ENCODE measurements around the gene LAMA3. TPM values are rescaled to one million over a fixed set of nuclear protein-coding genes. Genes with fewer than 3 reads are reported as not detected.

Gene LAMA3
- total and polyA plus RNA-seq, 2 donors (not counting 3 experiments of a cell fraction or from before 2014, with no cell fraction given), result 2.6 to 12.3 TPM

DNA sequence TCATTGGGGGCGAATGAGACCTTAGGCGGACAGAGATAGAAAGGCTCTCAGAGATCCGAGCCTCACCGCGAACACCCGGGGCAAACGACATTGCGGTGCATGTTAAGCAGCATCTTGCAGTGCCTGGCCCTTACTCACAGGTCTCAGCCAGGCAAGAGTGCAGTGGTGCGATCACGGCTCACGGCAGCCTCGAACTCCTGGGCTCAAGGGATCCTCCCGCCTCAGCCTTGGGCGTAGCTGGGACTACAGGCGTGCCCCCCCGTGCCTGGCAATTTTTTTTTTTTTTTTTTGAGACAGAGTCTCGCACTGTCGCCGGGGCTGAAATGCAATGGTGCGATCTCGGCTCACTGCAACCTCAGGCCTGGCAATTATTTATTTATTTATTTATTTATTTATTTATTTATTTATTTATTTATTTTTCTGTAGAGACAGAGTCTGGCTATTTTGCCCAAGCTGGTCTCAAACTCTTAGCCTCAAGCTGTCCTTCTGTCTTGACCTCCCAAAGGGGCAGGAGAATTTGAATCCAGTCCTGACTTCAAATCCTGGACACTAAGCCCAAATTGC, 1.3 kb downstream of the LAMA3 start:
- H3K79me2 ChIP-seq (ENCODE audit: control insufficient read depth, insufficient read depth, low read length), result no peaks in the 10 kb centered on the region
- FAIRE-seq, result no peak
- intact Hi-C loops (cut with micrococcal nuclease), result no loop called here
- H2AFZ ChIP-seq (ENCODE audit: low read depth, low read length), result peak overlapping the region; percentile 87
- dilution Hi-C loops (cut with MboI; ENCODE audit: extremely low pct_ligation_motif_present, low sequenced_read_pairs), result no loop called here
- H3K4me1 ChIP-seq (ENCODE audit: control insufficient read depth, extremely low read depth, insufficient read depth, low read length), result peaks cover 23% of the 10 kb centered on the region
- H4K20me1 ChIP-seq (replicated peaks; ENCODE audit: control insufficient read depth, extremely low read depth, insufficient read depth, low read length), result no peaks in the 10 kb centered on the region
- POLR2A ChIA-PET, result no interaction called here
- TSS peak; percentile 20 for BruUV-seq (replicated peaks)
- CTCF ChIA-PET, result interaction anchor here (2.0 kb wide), 1 partner anchor 13 kb away, joined by 21 read pairs; no protein-coding TSS in a partner anchor
- H3K27ac ChIP-seq (ENCODE audit: insufficient read depth, low read depth, low read length), result no peak overlapping the region
- peak overlapping the region; percentile 69 for H3K4me2 ChIP-seq (ENCODE audit: insufficient read depth, low read length)
- no peaks in the 10 kb centered on the region for H3K36me3 ChIP-seq (ENCODE audit: control insufficient read depth in 2 of 2, extremely low read depth in 1 of 2, insufficient read depth in 2 of 2, low read length in 2 of 2)
- H3K9ac ChIP-seq (replicated peaks; ENCODE audit: extremely low read depth, insufficient read depth, low read length), result no peak overlapping the region
- no peaks in the 10 kb centered on the region for H3K27me3 ChIP-seq (ENCODE audit: control insufficient read depth in 2 of 2, insufficient read depth in 2 of 2, low read length in 2 of 2)
- TF ChIP-seq FOS (IDR thresholded peaks at IDR 0.05; ENCODE audit: borderline replicate concordance, insufficient read depth, low read length), result no peak
- no peak for TF ChIP-seq EZH2 (IDR thresholded peaks at IDR 0.05; ENCODE audit: borderline replicate concordance, low read depth, low read length, severe bottlenecking)
- TF ChIP-seq POLR2AphosphoS5 (IDR thresholded peaks at IDR 0.05; ENCODE audit: insufficient read depth, low read depth, low read length), result no peak
- no peak for TF ChIP-seq POLR2A (IDR thresholded peaks at IDR 0.05; ENCODE audit: low read depth, low read length)
- no peak for TF ChIP-seq JUN (IDR thresholded peaks at IDR 0.05; ENCODE audit: borderline replicate concordance, insufficient read depth, insufficient read length, low read depth)
- TF ChIP-seq MYC (IDR thresholded peaks at IDR 0.05; ENCODE audit: low read depth, low read length), result no peak
- TF ChIP-seq, protein P1, sequence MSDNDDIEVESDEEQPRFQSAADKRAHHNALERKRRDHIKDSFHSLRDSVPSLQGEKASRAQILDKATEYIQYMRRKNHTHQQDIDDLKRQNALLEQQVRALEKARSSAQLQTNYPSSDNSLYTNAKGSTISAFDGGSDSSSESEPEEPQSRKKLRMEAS (IDR thresholded peaks at IDR 0.05; ENCODE audit: insufficient read depth, insufficient read length), result no peak
- TF ChIP-seq, protein P2, sequence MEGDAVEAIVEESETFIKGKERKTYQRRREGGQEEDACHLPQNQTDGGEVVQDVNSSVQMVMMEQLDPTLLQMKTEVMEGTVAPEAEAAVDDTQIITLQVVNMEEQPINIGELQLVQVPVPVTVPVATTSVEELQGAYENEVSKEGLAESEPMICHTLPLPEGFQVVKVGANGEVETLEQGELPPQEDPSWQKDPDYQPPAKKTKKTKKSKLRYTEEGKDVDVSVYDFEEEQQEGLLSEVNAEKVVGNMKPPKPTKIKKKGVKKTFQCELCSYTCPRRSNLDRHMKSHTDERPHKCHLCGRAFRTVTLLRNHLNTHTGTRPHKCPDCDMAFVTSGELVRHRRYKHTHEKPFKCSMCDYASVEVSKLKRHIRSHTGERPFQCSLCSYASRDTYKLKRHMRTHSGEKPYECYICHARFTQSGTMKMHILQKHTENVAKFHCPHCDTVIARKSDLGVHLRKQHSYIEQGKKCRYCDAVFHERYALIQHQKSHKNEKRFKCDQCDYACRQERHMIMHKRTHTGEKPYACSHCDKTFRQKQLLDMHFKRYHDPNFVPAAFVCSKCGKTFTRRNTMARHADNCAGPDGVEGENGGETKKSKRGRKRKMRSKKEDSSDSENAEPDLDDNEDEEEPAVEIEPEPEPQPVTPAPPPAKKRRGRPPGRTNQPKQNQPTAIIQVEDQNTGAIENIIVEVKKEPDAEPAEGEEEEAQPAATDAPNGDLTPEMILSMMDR (IDR thresholded peaks at IDR 0.05; ENCODE audit: extremely low read depth in 1 of 2, insufficient read depth in 1 of 2, low read depth in 1 of 2, low read length in 2 of 2), result no peak
- TF ChIP-seq GATA2 (IDR thresholded peaks at IDR 0.05; ENCODE audit: insufficient read depth, insufficient read length, low read depth, low read length), result no peak
- DNase-seq (ENCODE audit: low read depth, low spot score), result no peak
- peak overlapping the region in 2 of 3 experiments; percentile 36 to 76 for H3K4me3 ChIP-seq (replicated peaks in 1 of 3; ENCODE audit: insufficient read depth in 1 of 3, low read depth in 1 of 3, low read length in 3 of 3)
- H3K9me3 ChIP-seq (replicated peaks; ENCODE audit: control insufficient read depth, insufficient read depth, low read length), result no peaks in the 10 kb centered on the region
- no peaks in the 10 kb centered on the region for H3K9me1 ChIP-seq (replicated peaks; ENCODE audit: control insufficient read depth, extremely low read depth, insufficient read depth, low read length)

Data from endothelial cell of umbilical vein (primary cell).